ENCODE data around the gene ABCA7. TPM values are rescaled to one million over a fixed set of nuclear protein-coding genes. Genes with fewer than 3 reads are reported as not detected.

The ABCA7 gene
- total and polyA plus RNA-seq, 3 donors from 2014 or later = 7.3 to 14.6 (median 12.1) TPM

DNA sequence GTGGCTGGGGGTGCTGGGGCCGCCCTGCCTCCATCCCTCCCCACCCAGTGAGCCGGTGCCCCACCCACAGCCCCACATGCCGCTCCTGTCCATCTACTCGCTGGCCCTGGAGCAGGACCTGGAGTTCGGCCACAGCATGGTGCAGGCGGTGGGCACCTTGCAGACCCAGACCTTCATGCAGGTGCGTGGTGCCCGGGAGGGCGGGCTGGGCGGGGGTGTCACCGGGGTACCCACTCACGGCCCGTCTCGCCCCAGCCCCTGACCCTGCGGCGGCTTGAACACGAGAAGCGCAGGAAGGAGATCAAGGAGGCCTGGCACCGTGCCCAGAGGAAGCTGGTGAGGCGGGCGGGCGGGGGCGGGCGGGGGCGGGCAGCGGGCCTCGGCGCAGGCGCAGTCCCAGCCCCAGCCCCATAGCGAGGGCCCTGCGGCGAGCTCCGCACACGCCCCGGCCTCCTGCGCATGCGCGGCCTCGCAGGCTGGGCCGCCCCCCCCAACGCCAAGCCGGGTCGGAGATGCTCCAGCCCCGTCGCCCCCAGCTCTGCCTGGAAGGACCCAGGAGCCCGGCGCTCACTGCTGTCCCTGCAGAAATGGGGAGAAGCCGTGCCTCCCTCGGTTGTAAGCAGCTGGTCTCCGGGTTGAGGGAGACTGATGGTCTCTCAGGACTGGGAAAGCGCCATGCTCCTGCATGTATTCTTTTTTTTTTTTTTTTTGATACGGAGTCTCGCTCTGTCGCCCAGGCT, 34.8 kb downstream of the ABCA7 start:
- DNase-seq = peak; percentile 71
- Histone ChIP-seq H3K27ac (no peak overlapping the region), H3K4me1 (no peaks in the 10 kb centered on the region), H3K36me3 (ENCODE audit: low read depth, missing control alignments) (no peaks in the 10 kb centered on the region), H3K9me3 (no peaks in the 10 kb centered on the region), H3K4me3 (peak overlapping the region; percentile 31 to 32), H3K27me3 (peaks cover 4% of the 10 kb centered on the region)
- TF ChIP-seq POLR2A (IDR thresholded peaks at IDR 0.05) = no peak
- WGBS, 2 donors = 61 to 72% methylated on average over 22 to 54 of the region's 54 CpGs
- intact Hi-C loops (cut with DNase I; ENCODE audit: low total_unique reads) = no loop called here

DNA sequence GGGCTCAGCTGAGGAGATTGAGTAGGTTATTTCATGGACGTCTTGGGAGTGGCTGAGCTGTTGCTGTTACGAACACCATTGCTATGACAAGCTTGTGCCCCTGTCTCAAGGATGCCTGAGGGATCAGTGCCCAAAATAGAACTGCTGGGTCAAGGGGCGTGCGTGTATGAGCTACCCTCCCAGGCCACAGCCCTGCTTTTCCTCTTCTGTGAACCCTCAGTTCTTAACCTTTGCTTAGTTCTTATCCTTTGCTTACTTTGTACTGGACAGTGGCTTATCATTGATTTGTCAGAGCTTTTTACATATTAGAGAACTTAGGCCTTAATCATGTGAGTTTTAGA, 36.1 kb downstream of the ABCA7 start:
- Histone ChIP-seq H3K36me3 (ENCODE audit: low read depth, missing control alignments) (no peaks in the 10 kb centered on the region), H3K4me3 (no peak overlapping the region), H3K4me1 (no peaks in the 10 kb centered on the region), H3K27me3 (no peaks in the 10 kb centered on the region), H3K9me3 (no peaks in the 10 kb centered on the region), H3K27ac (no peak overlapping the region)
- TF ChIP-seq, protein P1, sequence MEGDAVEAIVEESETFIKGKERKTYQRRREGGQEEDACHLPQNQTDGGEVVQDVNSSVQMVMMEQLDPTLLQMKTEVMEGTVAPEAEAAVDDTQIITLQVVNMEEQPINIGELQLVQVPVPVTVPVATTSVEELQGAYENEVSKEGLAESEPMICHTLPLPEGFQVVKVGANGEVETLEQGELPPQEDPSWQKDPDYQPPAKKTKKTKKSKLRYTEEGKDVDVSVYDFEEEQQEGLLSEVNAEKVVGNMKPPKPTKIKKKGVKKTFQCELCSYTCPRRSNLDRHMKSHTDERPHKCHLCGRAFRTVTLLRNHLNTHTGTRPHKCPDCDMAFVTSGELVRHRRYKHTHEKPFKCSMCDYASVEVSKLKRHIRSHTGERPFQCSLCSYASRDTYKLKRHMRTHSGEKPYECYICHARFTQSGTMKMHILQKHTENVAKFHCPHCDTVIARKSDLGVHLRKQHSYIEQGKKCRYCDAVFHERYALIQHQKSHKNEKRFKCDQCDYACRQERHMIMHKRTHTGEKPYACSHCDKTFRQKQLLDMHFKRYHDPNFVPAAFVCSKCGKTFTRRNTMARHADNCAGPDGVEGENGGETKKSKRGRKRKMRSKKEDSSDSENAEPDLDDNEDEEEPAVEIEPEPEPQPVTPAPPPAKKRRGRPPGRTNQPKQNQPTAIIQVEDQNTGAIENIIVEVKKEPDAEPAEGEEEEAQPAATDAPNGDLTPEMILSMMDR (IDR thresholded peaks at IDR 0.05) = no peak
- no peak for TF ChIP-seq POLR2A (IDR thresholded peaks at IDR 0.05)
- DNase-seq = no peak
- WGBS, 2 donors = 70 to 78% methylated on average over 4 of the region's 4 CpGs
- intact Hi-C loops (cut with DNase I; ENCODE audit: low total_unique reads) = no loop called here

DNA sequence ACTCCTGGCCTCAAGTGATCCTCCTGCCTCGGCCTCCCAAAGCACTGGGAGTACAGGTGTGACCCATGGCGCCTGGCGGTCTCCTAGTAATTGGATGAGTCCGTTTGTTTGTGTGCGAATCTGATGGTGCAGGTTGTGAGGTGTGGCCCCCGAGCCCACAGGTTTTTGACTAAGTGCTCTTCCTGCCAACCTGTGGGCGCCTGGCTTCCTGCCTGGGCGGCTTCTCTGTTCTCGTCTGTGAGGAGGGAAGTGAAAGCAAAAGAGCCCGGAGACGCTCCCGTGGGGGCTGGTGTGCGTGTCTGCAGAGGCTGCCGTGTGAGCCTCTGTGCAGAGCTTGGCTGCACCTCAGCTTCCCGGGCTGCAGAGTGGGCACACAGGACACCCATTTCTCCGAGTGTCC, 37.0 kb downstream of the ABCA7 start:
- DNase-seq = no peak
- intact Hi-C loops (cut with DNase I; ENCODE audit: low total_unique reads) = no loop called here
- H3K4me1 ChIP-seq = no peaks in the 10 kb centered on the region
- no peaks in the 10 kb centered on the region for H3K36me3 ChIP-seq (ENCODE audit: low read depth, missing control alignments)
- H3K27me3 ChIP-seq = no peaks in the 10 kb centered on the region
- WGBS, 2 donors = 72 to 76% methylated on average over 16 of the region's 16 CpGs
- TF ChIP-seq, protein P1 (IDR thresholded peaks at IDR 0.05) = no peak
- no peak for TF ChIP-seq POLR2A (IDR thresholded peaks at IDR 0.05)
- no peak overlapping the region for H3K27ac ChIP-seq
- no peak overlapping the region for H3K4me3 ChIP-seq
- H3K9me3 ChIP-seq = no peaks in the 10 kb centered on the region

DNA sequence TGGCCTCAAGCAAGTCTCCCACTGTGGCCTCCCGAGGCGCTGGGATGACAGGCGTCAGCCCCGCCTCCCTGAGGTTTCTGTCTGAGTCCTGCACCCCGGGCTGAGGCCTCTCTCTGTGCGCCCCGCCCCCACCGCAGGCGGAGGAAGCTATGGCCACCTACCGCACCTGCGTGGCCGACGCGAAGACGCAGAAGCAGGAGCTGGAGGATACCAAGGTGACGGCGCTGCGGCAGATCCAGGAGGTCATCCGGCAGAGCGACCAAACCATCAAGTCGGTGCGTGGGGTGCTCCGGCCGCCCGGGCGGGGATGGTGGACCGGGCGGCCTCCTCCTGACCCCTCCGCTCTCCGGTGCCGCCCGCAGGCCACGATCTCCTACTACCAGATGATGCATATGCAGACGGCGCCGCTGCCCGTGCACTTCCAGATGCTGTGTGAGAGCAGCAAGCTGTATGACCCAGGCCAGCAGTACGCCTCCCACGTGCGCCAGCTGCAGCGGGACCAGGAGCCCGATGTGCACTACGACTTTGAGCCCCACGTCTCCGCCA, 39.7 kb downstream of the ABCA7 start:
- no peak overlapping the region for H3K4me3 ChIP-seq
- no peaks in the 10 kb centered on the region for H3K36me3 ChIP-seq (ENCODE audit: low read depth, missing control alignments)
- intact Hi-C loops (cut with DNase I; ENCODE audit: low total_unique reads) = no loop called here
- no peaks in the 10 kb centered on the region for H3K4me1 ChIP-seq
- H3K27ac ChIP-seq = no peak overlapping the region
- DNase-seq = no peak
- no peaks in the 10 kb centered on the region for H3K9me3 ChIP-seq
- 39 to 80% methylated on average over 34 to 41 of the region's 45 CpGs for WGBS, 2 donors
- no peaks in the 10 kb centered on the region for H3K27me3 ChIP-seq
- TF ChIP-seq, protein P1 (IDR thresholded peaks at IDR 0.05) = no peak
- TF ChIP-seq POLR2A (IDR thresholded peaks at IDR 0.05) = no peak

DNA sequence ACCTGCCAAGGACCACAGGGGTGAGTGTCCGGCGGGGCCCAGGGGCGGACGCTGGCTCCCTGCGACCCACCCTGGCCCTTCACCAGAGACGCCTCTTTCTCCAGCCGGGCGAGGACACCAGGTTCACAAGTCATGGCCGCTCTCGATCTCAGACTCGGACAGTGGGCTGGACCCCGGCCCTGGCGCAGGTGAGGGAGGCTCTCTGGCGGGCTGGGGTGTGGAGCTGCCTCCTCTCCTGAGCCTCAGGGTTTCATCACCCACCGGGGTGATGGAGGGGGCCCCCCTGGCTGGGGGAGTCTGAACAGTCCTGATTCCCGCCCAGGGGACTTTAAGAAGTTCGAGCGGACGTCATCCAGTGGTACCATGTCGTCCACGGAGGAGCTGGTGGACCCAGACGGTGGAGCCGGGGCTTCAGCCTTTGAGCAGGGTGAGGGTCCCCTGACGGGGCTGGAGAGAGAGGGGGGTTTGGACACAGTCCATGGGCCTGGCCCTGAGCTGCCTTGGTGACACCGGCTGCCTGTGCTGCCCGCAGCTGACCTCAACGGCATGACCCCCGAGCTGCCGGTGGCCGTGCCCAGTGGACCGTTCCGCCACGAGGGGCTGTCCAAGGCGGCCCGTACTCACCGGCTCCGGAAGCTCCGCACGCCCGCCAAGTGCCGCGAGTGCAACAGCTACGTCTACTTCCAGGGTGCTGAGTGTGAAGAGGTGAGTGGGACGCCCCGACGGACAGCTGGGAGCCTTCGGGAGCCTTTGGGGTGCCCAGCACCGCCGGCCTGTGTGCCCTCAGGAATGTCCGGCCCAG, 40.7 kb downstream of the ABCA7 start:
- 67 to 80% methylated on average over 15 to 50 of the region's 50 CpGs for WGBS, 2 donors
- no peak for TF ChIP-seq POLR2A (IDR thresholded peaks at IDR 0.05)
- TF ChIP-seq, protein P1 (IDR thresholded peaks at IDR 0.05) = no peak
- intact Hi-C loops (cut with DNase I; ENCODE audit: low total_unique reads) = no loop called here

More for the DNA sequence above, 40.7 kb downstream of the ABCA7 start:
- peak overlapping the region in 1 of 2 donors; percentile 15 for H3K4me3 ChIP-seq
- no peaks in the 10 kb centered on the region for H3K36me3 ChIP-seq (ENCODE audit: low read depth, missing control alignments)
- H3K27me3 ChIP-seq = no peaks in the 10 kb centered on the region
- no peak overlapping the region for H3K27ac ChIP-seq
- no peak for DNase-seq
- no peaks in the 10 kb centered on the region for H3K4me1 ChIP-seq
- no peaks in the 10 kb centered on the region for H3K9me3 ChIP-seq

Data from testis (tissue), 3 donors.